Calu3 (cell line): Measurements from ENCODE around the gene MAK. TPM values are rescaled to one million over a fixed set of nuclear protein-coding genes. Genes with fewer than 3 reads are reported as not detected.

ENCODE experiments used
- BruUV-seq: library from RNA; stranded (reverse); fragments of 400-500 nt; replicated peaks from 2 replicates; lab custom pipeline; 2021; lab: Mats Ljungman, UMichigan
- CTCF ChIA-PET: fragments of 300-600 bp; sonication (Branson Sonifier 250); formaldehyde crosslinking; loops from one replicate; lab custom pipeline; 2022; ENCODE audit warnings: antibody characterized with exemption; lab: Charles Lee
- DNase-seq: peaks from one replicate; pipeline ENCODE4 v3.0.0; 2022
- H3K27ac Mint-ChIP-seq: one replicate; pipeline ENCODE4 v1.8.0; 2022; ENCODE audit warnings: mixed read lengths; ENCODE audit not compliant: unreplicated experiment
- H3K27me3 Mint-ChIP-seq: one replicate; pipeline ENCODE4 v1.8.0; 2022; ENCODE audit warnings: mixed read lengths; ENCODE audit not compliant: unreplicated experiment
- H3K36me3 Mint-ChIP-seq: one replicate; pipeline ENCODE4 v1.8.0; 2022; ENCODE audit warnings: mild to moderate bottlenecking, moderate library complexity, mixed read lengths; ENCODE audit not compliant: insufficient read depth, unreplicated experiment
- H3K4me1 Mint-ChIP-seq: one replicate; pipeline ENCODE4 v1.8.0; 2022; ENCODE audit warnings: mild to moderate bottlenecking, low read depth, mixed read lengths; ENCODE audit not compliant: unreplicated experiment
- H3K4me3 Mint-ChIP-seq: one replicate; pipeline ENCODE4 v1.8.0; 2022; ENCODE audit warnings: mild to moderate bottlenecking, low read depth, moderate library complexity, mixed read lengths; ENCODE audit not compliant: unreplicated experiment
- H3K9me3 Mint-ChIP-seq: one replicate; pipeline ENCODE4 v1.8.0; 2022; ENCODE audit warnings: low read depth, mixed read lengths; ENCODE audit not compliant: unreplicated experiment
- intact Hi-C: fragments of 100-400 bp; cut with micrococcal nuclease; formaldehyde crosslinking; loops from one replicate; pipeline ENCODE4 v1.10.0; 2022; ENCODE audit not compliant: unreplicated experiment
- total RNA-seq: library from RNA; stranded (reverse); gene quantifications from 2 replicates; pipeline ENCODE4 v1.2.3, GENCODE V29; 2022
- TF ChIP-seq, protein P1 (sequence below): fragments of 200-600 bp; IDR thresholded peaks from one replicate; pipeline ENCODE4 v1.8.0; 2022; ENCODE audit warnings: antibody characterized with exemption; ENCODE audit not compliant: unreplicated experiment

MAK gene
- total RNA-seq, 1 experiment from 2014 or later = 0.35 TPM

DNA sequence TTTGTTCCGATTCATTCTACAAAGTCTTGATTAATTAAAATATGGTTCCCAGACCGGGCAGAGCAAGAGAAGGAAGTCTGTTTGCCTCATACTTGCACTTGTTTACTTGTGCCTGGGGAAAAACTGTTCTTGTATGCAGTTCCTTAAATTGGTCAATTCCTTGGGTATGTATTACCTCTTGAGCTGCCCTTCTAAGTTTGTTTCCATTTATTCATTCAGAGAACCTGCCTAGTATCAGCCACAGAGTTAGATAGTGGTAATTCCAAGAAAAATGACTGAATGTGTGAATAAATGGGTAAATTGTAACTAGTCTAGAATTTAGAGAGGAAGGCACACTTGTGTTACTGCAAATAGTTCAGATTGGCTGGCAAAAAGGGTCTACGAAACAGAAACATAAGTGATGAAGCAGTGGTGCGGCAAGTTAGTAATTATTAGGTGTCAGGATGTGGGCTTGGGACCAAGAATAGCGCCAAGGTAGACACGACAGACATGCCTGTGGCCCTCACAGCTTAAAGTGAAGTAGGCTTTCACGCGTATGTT lies 525 bp upstream of the MAK start:
- CTCF ChIA-PET = no interaction called here
- peaks cover 20% of the 10 kb centered on the region for H3K36me3 Mint-ChIP-seq
- BruUV-seq = no TSS peak

DNA sequence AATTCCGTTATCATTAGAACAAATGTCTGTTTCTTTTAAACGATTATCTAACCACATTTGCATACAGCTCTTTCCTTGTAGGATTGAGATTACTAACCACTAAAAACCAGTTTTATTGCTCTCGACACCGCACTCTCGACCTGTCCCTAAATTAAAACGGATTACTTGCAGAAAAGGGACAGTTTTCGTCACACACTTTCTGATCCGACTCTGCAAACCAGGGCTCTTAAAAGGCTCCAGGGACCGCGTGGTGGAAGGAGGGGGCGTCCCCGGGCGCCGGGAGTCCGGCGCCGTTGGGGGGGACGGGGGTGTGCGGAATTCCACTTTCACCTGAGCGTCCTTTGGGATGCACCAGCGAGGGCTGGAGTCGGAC lies 731 bp downstream of the MAK start:
- CTCF ChIA-PET = no interaction called here
- no peak for DNase-seq
- peaks cover 23% of the 10 kb centered on the region for H3K27me3 Mint-ChIP-seq
- H3K27ac Mint-ChIP-seq = peak overlapping the region; percentile 56
- intact Hi-C loops = no loop called here
- H3K4me3 Mint-ChIP-seq = peak overlapping the region; percentile 87
- H3K4me1 Mint-ChIP-seq = no peaks in the 10 kb centered on the region
- TF ChIP-seq, protein P1, sequence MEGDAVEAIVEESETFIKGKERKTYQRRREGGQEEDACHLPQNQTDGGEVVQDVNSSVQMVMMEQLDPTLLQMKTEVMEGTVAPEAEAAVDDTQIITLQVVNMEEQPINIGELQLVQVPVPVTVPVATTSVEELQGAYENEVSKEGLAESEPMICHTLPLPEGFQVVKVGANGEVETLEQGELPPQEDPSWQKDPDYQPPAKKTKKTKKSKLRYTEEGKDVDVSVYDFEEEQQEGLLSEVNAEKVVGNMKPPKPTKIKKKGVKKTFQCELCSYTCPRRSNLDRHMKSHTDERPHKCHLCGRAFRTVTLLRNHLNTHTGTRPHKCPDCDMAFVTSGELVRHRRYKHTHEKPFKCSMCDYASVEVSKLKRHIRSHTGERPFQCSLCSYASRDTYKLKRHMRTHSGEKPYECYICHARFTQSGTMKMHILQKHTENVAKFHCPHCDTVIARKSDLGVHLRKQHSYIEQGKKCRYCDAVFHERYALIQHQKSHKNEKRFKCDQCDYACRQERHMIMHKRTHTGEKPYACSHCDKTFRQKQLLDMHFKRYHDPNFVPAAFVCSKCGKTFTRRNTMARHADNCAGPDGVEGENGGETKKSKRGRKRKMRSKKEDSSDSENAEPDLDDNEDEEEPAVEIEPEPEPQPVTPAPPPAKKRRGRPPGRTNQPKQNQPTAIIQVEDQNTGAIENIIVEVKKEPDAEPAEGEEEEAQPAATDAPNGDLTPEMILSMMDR = no peak
- H3K36me3 Mint-ChIP-seq = peaks cover 20% of the 10 kb centered on the region
- H3K9me3 Mint-ChIP-seq = no peaks in the 10 kb centered on the region
- no TSS peak for BruUV-seq

More for the DNA sequence above, 525 bp upstream of the MAK start:
- no peak overlapping the region for H3K27ac Mint-ChIP-seq
- intact Hi-C loops = no loop called here
- no peaks in the 10 kb centered on the region for H3K4me1 Mint-ChIP-seq
- no peaks in the 10 kb centered on the region for H3K9me3 Mint-ChIP-seq
- H3K4me3 Mint-ChIP-seq = peak overlapping the region; percentile 87
- DNase-seq = no peak
- TF ChIP-seq, protein P1 = no peak
- peaks cover 23% of the 10 kb centered on the region for H3K27me3 Mint-ChIP-seq

DNA sequence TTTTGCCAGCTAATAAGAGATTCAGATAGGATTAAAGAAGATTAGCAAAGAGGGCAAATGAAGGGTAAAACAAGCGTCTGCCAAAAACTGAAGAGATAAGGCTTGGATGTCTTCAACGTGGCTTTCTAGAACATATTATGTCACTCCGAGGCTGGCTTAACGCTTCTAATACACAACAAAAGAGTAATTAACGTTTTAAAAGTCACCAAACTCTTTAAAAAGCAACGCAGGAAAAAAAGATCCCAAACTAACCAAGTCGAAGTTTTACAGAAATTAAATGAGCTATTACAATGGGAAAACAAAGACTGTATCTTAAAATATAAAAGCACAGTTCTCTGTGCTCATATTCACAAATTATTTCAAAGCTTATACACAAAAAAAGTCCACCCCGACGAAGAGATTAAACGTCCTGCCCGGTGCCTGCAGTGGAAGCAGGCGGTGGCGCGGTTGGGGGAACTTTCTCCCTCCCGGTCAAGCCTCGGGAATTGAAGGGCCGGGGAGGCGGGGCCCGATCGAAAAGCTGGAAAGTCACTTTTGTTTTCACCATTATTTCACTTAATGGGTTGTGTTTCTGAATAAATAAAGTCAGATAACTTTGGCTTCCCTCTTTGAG lies 1.2 kb downstream of the MAK start:
- no peaks in the 10 kb centered on the region for H3K9me3 Mint-ChIP-seq
- H3K27ac Mint-ChIP-seq = no peak overlapping the region
- CTCF ChIA-PET = no interaction called here
- no peaks in the 10 kb centered on the region for H3K4me1 Mint-ChIP-seq
- peaks cover 20% of the 10 kb centered on the region for H3K36me3 Mint-ChIP-seq
- H3K4me3 Mint-ChIP-seq = peak overlapping the region; percentile 87
- H3K27me3 Mint-ChIP-seq = peaks cover 22% of the 10 kb centered on the region
- peak; percentile 25 for DNase-seq
- TF ChIP-seq, protein P1 = no peak
- TSS peak; percentile 45 for BruUV-seq
- intact Hi-C loops = no loop called here

DNA sequence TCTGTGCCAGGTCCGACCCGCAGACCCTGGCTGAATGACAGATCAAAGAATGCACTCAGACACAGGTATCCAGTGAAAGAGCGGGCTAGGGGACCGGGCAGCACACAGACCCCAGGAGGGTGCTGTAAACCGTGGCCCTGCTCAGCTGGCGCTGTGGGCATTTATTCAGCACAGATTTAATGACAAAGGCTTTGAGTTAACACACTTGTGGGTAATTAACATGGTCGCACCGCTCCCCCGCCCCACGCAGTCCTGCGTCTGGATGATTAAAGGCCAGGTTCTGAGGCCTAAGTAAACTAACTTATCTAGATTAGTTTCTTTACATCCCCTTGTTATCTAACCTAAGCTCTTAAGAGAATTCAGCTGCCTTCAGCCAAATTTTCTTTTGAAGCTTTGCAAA lies 3.5 kb downstream of the MAK start:
- no peaks in the 10 kb centered on the region for H3K9me3 Mint-ChIP-seq
- H3K4me1 Mint-ChIP-seq = no peaks in the 10 kb centered on the region
- TF ChIP-seq, protein P1 = no peak
- CTCF ChIA-PET = no interaction called here
- H3K27ac Mint-ChIP-seq = no peak overlapping the region
- peaks cover 20% of the 10 kb centered on the region for H3K36me3 Mint-ChIP-seq
- no peak overlapping the region for H3K4me3 Mint-ChIP-seq
- no peak for DNase-seq
- H3K27me3 Mint-ChIP-seq = no peaks in the 10 kb centered on the region
- intact Hi-C loops = no loop called here
- BruUV-seq = no TSS peak
